Activated CD4-positive, alpha-beta T cell treated with anti-CD3 and anti-CD28 coated beads, Interleukin-2, amount 50 U/mL, for 1 hour (primary cell): ENCODE results near the gene BCL2L14.
"Not testable (repeated sequence)": the region's sequence is repeated elsewhere in the genome, so short reads cannot be mapped to it uniquely, and the experiment has no call there.

Experiments
- DNase-seq: peaks from one replicate; pipeline ENCODE4 v3.0.0-alpha.2; 2020

The BCL2L14 gene

GRCh38 chr12:12110923-12111555 lies 40.3 kb downstream of the BCL2L14 start:
- DNase-seq, result not testable (repeated sequence)

GRCh38 chr12:12115514-12115913 lies 44.8 kb downstream of the BCL2L14 start:
- DNase-seq, result no peak

- DNase-seq, result no peak
Measured at GRCh38 chr12:12116677-12117076, 45.9 kb downstream of the BCL2L14 start.

GRCh38 chr12:12121061-12121460 lies 50.3 kb downstream of the BCL2L14 start:
- no peak for DNase-seq

- DNase-seq, result no peak
Measured at GRCh38 chr12:12123036-12123604, 52.4 kb downstream of the BCL2L14 start.

- no peak for DNase-seq
Measured at GRCh38 chr12:12126551-12126950, 55.8 kb downstream of the BCL2L14 start.

GRCh38 chr12:12127304-12127703 lies 56.6 kb downstream of the BCL2L14 start:
- no peak for DNase-seq

GRCh38 chr12:12128670-12129069 lies 57.9 kb downstream of the BCL2L14 start:
- no peak for DNase-seq

- DNase-seq, result no peak
Measured at GRCh38 chr12:12133259-12133658, 62.5 kb downstream of the BCL2L14 start.

- DNase-seq, result no peak
Measured at GRCh38 chr12:12133785-12134184, 63.0 kb downstream of the BCL2L14 start.

- no peak for DNase-seq
Measured at GRCh38 chr12:12138203-12139154, 67.7 kb downstream of the BCL2L14 start.

GRCh38 chr12:12141000-12141399 lies 70.3 kb downstream of the BCL2L14 start:
- DNase-seq, result no peak

- DNase-seq, result not testable (repeated sequence)
Measured at GRCh38 chr12:12144531-12144930, 73.8 kb downstream of the BCL2L14 start.

- no peak for DNase-seq
Measured at GRCh38 chr12:12147111-12147510, 76.4 kb downstream of the BCL2L14 start.
